Measurements from ENCODE around the gene PANX3. TPM values are rescaled to one million over a fixed set of nuclear protein-coding genes. Genes with fewer than 3 reads are reported as not detected.

PANX3 gene
- total RNA-seq, 1 donor from 2014 or later = not detected

GRCh38 chr11:124581817-124582216, 29.4 kb upstream of the PANX3 start:
- intact Hi-C loops (cut with micrococcal nuclease) = no loop called here
- no peak for DNase-seq
- no peak for TF ChIP-seq CTCF (IDR thresholded peaks at IDR 0.05; ENCODE audit: borderline replicate concordance)

GRCh38 chr11:124582565-124582964, 28.7 kb upstream of the PANX3 start:
- Histone ChIP-seq H3K4me3 (no peak overlapping the region), H3K36me3 (no peaks in the 10 kb centered on the region), H3K4me1 (no peaks in the 10 kb centered on the region), H3K9me3 (replicated peaks) (no peaks in the 10 kb centered on the region), H3K27me3 (ENCODE audit: low read depth) (peaks cover 12% of the 10 kb centered on the region), H3K27ac (replicated peaks) (no peak overlapping the region)
- TF ChIP-seq CTCF (IDR thresholded peaks at IDR 0.05; ENCODE audit: borderline replicate concordance) = no peak
- no peak for DNase-seq
- intact Hi-C loops (cut with micrococcal nuclease) = no loop called here

More at GRCh38 chr11:124581817-124582216, 29.4 kb upstream of the PANX3 start:
- H3K36me3 ChIP-seq = no peaks in the 10 kb centered on the region
- peaks cover 5% of the 10 kb centered on the region for H3K27me3 ChIP-seq (ENCODE audit: low read depth)
- no peaks in the 10 kb centered on the region for H3K9me3 ChIP-seq (replicated peaks)
- H3K4me1 ChIP-seq = no peaks in the 10 kb centered on the region
- H3K27ac ChIP-seq (replicated peaks) = no peak overlapping the region
- H3K4me3 ChIP-seq = no peak overlapping the region

DNA sequence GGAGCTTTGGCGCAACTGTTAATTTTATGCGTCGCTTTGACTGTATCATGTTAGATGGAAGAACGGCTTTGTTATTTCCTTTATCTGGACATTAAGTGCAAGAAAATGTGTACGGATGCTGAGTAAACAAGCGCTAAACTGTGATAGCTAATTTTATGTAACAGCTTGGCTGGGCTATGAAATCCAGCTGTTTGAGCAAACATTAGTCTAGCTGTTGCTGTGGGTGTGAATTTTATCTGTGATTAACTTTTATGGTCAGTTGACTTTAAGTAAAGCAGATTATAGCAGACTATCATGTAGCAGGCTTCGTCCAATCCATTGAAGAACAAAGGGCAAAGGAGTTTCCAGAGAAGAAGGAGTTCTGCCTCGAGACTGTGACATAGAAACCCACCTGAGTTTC, 27.4 kb upstream of the PANX3 start:
- Histone ChIP-seq H3K27me3 (ENCODE audit: low read depth) (peaks cover 25% of the 10 kb centered on the region), H3K9me3 (replicated peaks) (no peaks in the 10 kb centered on the region), H3K36me3 (no peaks in the 10 kb centered on the region), H3K27ac (replicated peaks) (no peak overlapping the region), H3K4me1 (no peaks in the 10 kb centered on the region), H3K4me3 (no peak overlapping the region)
- intact Hi-C loops (cut with micrococcal nuclease) = no loop called here
- no peak for TF ChIP-seq CTCF (IDR thresholded peaks at IDR 0.05; ENCODE audit: borderline replicate concordance)
- no peak for DNase-seq

DNA sequence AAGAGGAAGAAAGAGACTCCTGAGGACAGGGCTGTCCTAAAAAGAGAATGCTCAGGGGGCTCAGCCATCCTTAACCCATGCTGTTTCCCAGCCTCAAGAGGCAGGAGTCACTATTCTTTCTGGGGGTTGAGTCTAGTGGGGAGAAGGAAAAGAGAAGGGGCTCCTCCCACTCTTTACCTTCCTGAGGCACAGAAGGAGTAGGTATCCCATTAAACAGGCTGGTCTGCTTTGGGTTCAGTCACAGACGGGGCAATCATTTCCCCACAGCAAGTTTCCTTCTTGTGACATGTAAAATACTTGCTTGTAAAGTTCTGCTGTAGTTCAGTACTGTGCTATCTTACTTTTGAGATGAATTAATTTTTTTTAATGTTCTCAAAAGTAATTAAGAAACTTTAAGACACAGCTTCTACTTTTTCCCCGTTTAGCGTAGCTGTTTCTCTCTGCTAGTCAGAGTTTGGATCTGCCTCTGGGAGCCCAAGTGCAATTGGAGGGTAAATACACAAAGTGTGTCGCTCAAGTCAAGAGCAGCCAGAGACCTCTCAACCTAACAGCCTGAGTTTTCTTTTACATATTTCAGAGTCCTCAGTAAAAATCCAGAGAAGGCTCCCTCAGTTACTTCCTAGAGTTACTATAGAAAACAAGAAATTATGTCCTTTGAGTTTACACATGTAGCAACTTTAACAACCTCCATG, 26.4 kb upstream of the PANX3 start:
- peaks cover 28% of the 10 kb centered on the region for H3K27me3 ChIP-seq (ENCODE audit: low read depth)
- no peak for TF ChIP-seq CTCF (IDR thresholded peaks at IDR 0.05; ENCODE audit: borderline replicate concordance)
- H3K4me1 ChIP-seq = no peaks in the 10 kb centered on the region
- H3K4me3 ChIP-seq = no peak overlapping the region
- intact Hi-C loops (cut with micrococcal nuclease) = loop anchor here (5.0 kb wide), 2 partner anchors 168 to 513 kb away; no protein-coding TSS in a partner anchor
- DNase-seq = no peak
- H3K36me3 ChIP-seq = no peaks in the 10 kb centered on the region
- no peaks in the 10 kb centered on the region for H3K9me3 ChIP-seq (replicated peaks)
- H3K27ac ChIP-seq (replicated peaks) = no peak overlapping the region

- Histone ChIP-seq H3K4me3 (no peak overlapping the region), H3K36me3 (no peaks in the 10 kb centered on the region), H3K27me3 (ENCODE audit: low read depth) (peaks cover 28% of the 10 kb centered on the region), H3K9me3 (replicated peaks) (no peaks in the 10 kb centered on the region), H3K4me1 (no peaks in the 10 kb centered on the region), H3K27ac (replicated peaks) (no peak overlapping the region)
- TF ChIP-seq CTCF (IDR thresholded peaks at IDR 0.05; ENCODE audit: borderline replicate concordance) = peak; percentile 71
- peak; percentile 45 for DNase-seq
- intact Hi-C loops (cut with micrococcal nuclease) = loop anchor here (5.0 kb wide), 2 partner anchors 169 to 514 kb away; no protein-coding TSS in a partner anchor
These were observed 24.9 kb upstream of the PANX3 start for GRCh38 chr11:124586238-124586860.

Measured in left ventricle myocardium inferior (tissue), 1 donor.